Erythroblast (primary cell): Measurements from ENCODE around the gene TOM1L2.

Experiments used
- DNase-seq, 2 experiments: peaks; one replicate each; lab custom pipeline; 2025; lab: John Stamatoyannopoulos, UW
- GATA1 ChIP-seq: IDR thresholded peaks from 2 replicates; pipeline ENCODE4 v1.6.1; 2011; ENCODE audit warnings: low read depth, mild to moderate bottlenecking, control low read depth, low read length, moderate library complexity
- POLR2A ChIP-seq: IDR thresholded peaks from 2 replicates; pipeline ENCODE4 v1.6.1; 2011; ENCODE audit warnings: mild to moderate bottlenecking, low read length

The TOM1L2 gene

GRCh38 chr17:17877529-17878358, 94.5 kb downstream of the TOM1L2 start:
- no peak for TF ChIP-seq POLR2A
- TF ChIP-seq GATA1: no peak
- no peak for DNase-seq

GRCh38 chr17:17876959-17877528, 95.2 kb downstream of the TOM1L2 start:
- TF ChIP-seq POLR2A (no peak), GATA1 (no peak)
- no peak for DNase-seq

- TF ChIP-seq GATA1: no peak
- no peak for TF ChIP-seq POLR2A
- no peak for DNase-seq
Measured at GRCh38 chr17:17874478-17874877, 97.7 kb downstream of the TOM1L2 start.

GRCh38 chr17:17873450-17873991, 98.7 kb downstream of the TOM1L2 start:
- TF ChIP-seq GATA1: no peak
- TF ChIP-seq POLR2A: no peak
- DNase-seq: no peak

- TF ChIP-seq POLR2A: no peak
- no peak for TF ChIP-seq GATA1
- DNase-seq: no peak
Measured at GRCh38 chr17:17872547-17873345, 99.5 kb downstream of the TOM1L2 start.

- no peak for DNase-seq
- TF ChIP-seq GATA1: no peak
- no peak for TF ChIP-seq POLR2A
Measured at GRCh38 chr17:17871913-17872312, 100.3 kb downstream of the TOM1L2 start.

- DNase-seq: no peak
- no peak for TF ChIP-seq POLR2A
- TF ChIP-seq GATA1: no peak
Measured at GRCh38 chr17:17870247-17870646, 102.0 kb downstream of the TOM1L2 start.

GRCh38 chr17:17868641-17869522, 103.3 kb downstream of the TOM1L2 start:
- TF ChIP-seq POLR2A: no peak
- no peak for TF ChIP-seq GATA1
- no peak for DNase-seq

- TF ChIP-seq POLR2A (no peak), GATA1 (no peak)
- no peak for DNase-seq
Measured at GRCh38 chr17:17866897-17867296, 105.3 kb downstream of the TOM1L2 start.

GRCh38 chr17:17866425-17866824, 105.8 kb downstream of the TOM1L2 start:
- no peak for DNase-seq
- TF ChIP-seq POLR2A (no peak), GATA1 (no peak)

GRCh38 chr17:17865035-17865434, 107.2 kb downstream of the TOM1L2 start:
- no peak for TF ChIP-seq GATA1
- no peak for TF ChIP-seq POLR2A
- DNase-seq: no peak

- TF ChIP-seq GATA1 (no peak), POLR2A (no peak)
- DNase-seq: no peak
Measured at GRCh38 chr17:17860766-17861107, 111.5 kb downstream of the TOM1L2 start.

- no peak for TF ChIP-seq GATA1
- no peak for TF ChIP-seq POLR2A
Measured at GRCh38 chr17:17859909-17860765, 112.1 kb downstream of the TOM1L2 start.

More at GRCh38 chr17:17859909-17860765, 112.1 kb downstream of the TOM1L2 start:
- peak; percentile 61 to 85 for DNase-seq
